ENCODE data around the gene IMMT. TPM values are rescaled to one million over a fixed set of nuclear protein-coding genes. Genes with fewer than 3 reads are reported as not detected.

The IMMT gene
- total and polyA plus RNA-seq, 2 of the 8 experiments (the other 6 are each of a cell fraction or from before 2014, with no cell fraction given) = 37.7 to 103 TPM

- no peak overlapping the region for H2BK120ac ChIP-seq (replicated peaks; ENCODE audit: low read depth, low read length)
- no peak overlapping the region for H2BK12ac ChIP-seq (ENCODE audit: low read depth, low read length)
- peaks cover 4 to 7% of the 10 kb centered on the region in 2 experiments for H4K20me1 ChIP-seq (replicated peaks in 1 of 2; ENCODE audit: control insufficient read depth in 1 of 2, insufficient read depth in 2 of 2, low read length in 2 of 2)
- H3K36me3 ChIP-seq (ENCODE audit: control insufficient read depth in 2 of 4, insufficient read depth in 4 of 4, low read length in 3 of 4) = peaks cover 43 to 94% (median 77%) of the 10 kb centered on the region in 4 experiments
- no peak overlapping the region for H2AFZ ChIP-seq (ENCODE audit: low read length)
- no peaks in the 10 kb centered on the region for H3K27me3 ChIP-seq (replicated peaks in 1 of 4; ENCODE audit: control insufficient read depth in 3 of 4, extremely low read depth in 1 of 4, insufficient read depth in 3 of 4, low read length in 3 of 4)
- no peak overlapping the region for H3K14ac ChIP-seq (ENCODE audit: insufficient read length)
- H4K91ac ChIP-seq (replicated peaks; ENCODE audit: insufficient read length, low read length) = no peak overlapping the region
- H3K23ac ChIP-seq (ENCODE audit: insufficient read length) = no peak overlapping the region
- H3K4me3 ChIP-seq (ENCODE audit: extremely low read depth in 1 of 4, insufficient read depth in 2 of 4, low read depth in 3 of 4, low read length in 4 of 4) = no peak overlapping the region
- H2AK5ac ChIP-seq (ENCODE audit: low read depth, low read length) = no peak overlapping the region
- peaks cover 0 to 8% (median 3%) of the 10 kb centered on the region in 4 experiments; a peak in 4 of 7 replicates for H3K4me1 ChIP-seq (replicated peaks in 1 of 4; ENCODE audit: control insufficient read depth in 3 of 4, insufficient read depth in 4 of 4, low read length in 3 of 4)
- no peak overlapping the region for H4K5ac ChIP-seq (ENCODE audit: insufficient read length, low read depth, low read length)
- FAIRE-seq (no peak), DNase-seq (ENCODE audit: low read depth in 1 of 2, low spot score in 2 of 2) (no peak)
- no peak overlapping the region for H2BK5ac ChIP-seq (ENCODE audit: low read depth, low read length)
- no peaks in the 10 kb centered on the region for H3K23me2 ChIP-seq (ENCODE audit: low read depth, low read length)
- H3K79me1 ChIP-seq (ENCODE audit: low read depth, low read length) = peaks cover 4% of the 10 kb centered on the region; the same call in 1 of the 2 replicates
- no peak overlapping the region for H3K18ac ChIP-seq (ENCODE audit: extremely low read depth, low read length)
- peaks cover 0 to 28% of the 10 kb centered on the region in 2 experiments; a peak in 3 of 4 replicates for H3K79me2 ChIP-seq (ENCODE audit: control insufficient read depth in 1 of 2, insufficient read depth in 2 of 2, low read length in 2 of 2)
- no peak overlapping the region for H3K4me2 ChIP-seq (ENCODE audit: insufficient read depth in 1 of 2, low read depth in 2 of 2, low read length in 2 of 2)
- H3K9ac ChIP-seq (replicated peaks in 1 of 4; ENCODE audit: extremely low read depth in 1 of 4, low read depth in 3 of 4, low read length in 3 of 4) = no peak overlapping the region
- H3K27ac ChIP-seq (ENCODE audit: low read depth, low read length) = no peak overlapping the region
- no peak overlapping the region for H2BK15ac ChIP-seq (ENCODE audit: low read length)
- no peaks in the 10 kb centered on the region for H3K9me3 ChIP-seq (ENCODE audit: insufficient read depth in 2 of 2, low read depth in 1 of 2, low read length in 1 of 2)
- no peak overlapping the region for H3K4ac ChIP-seq (replicated peaks; ENCODE audit: insufficient read length, low read depth, low read length)
- no peak overlapping the region for H3K56ac ChIP-seq (replicated peaks; ENCODE audit: insufficient read length, low read depth, low read length)
- TF ChIP-seq BRCA1 (IDR thresholded peaks at IDR 0.05; ENCODE audit: low read depth, low read length) (no peak), GTF2F1 (IDR thresholded peaks at IDR 0.05; ENCODE audit: borderline replicate concordance, low read depth, low read length) (no peak), POLR2AphosphoS5 (IDR thresholded peaks at IDR 0.05; ENCODE audit: low read depth, low read length) (no peak), CHD2 (IDR thresholded peaks at IDR 0.05; ENCODE audit: low read length) (no peak), YY1 (IDR thresholded peaks at IDR 0.05; ENCODE audit: low read depth, low read length) (no peak), EZH2 (IDR thresholded peaks at IDR 0.05; ENCODE audit: low read depth, low read length, severe bottlenecking) (no peak), SUZ12 (IDR thresholded peaks at IDR 0.05; ENCODE audit: low read length) (no peak), TEAD4 (IDR thresholded peaks at IDR 0.05; ENCODE audit: low read depth, low read length) (no peak), ASH2L (IDR thresholded peaks at IDR 0.05; ENCODE audit: low read length) (no peak)
- 91% methylated on average over 2 of the region's 2 CpGs; no CpG with 5 or more reads in 1 of the 2 experiments for WGBS, 2 experiments (ENCODE audit: extremely low coverage in 1 of 2, insufficient coverage in 1 of 2, insufficient read length in 1 of 2, insufficient replicate concordance in 2 of 2, low coverage in 1 of 2, low lambda C conversion rate in 2 of 2, missing lambda C conversion rate in 1 of 2)
- no peak overlapping the region for H2BK20ac ChIP-seq (ENCODE audit: low read length)
- H4K8ac ChIP-seq (ENCODE audit: extremely low read depth, insufficient read depth, low read length) = no peak overlapping the region
- CTCF ChIA-PET (ENCODE audit: partially characterized antibody) = interaction anchor here (1.2 to 1.6 kb wide), 2 partner anchors 29 to 33 kb away, joined by 3 to 5 read pairs; no protein-coding TSS in a partner anchor
- POLR2A ChIA-PET (ENCODE audit: partially characterized antibody) = interaction anchor here (11.7 kb wide), 1 partner anchor 14 kb away, joined by 119 read pairs; the partner anchor contains the start of genes POLR1A and PTCD3
Observed at GRCh38 chr2:86118130-86118529, 77.1 kb downstream of the IMMT start.

Data from H1 (cell line).